ENCODE measurements around the gene ASTN2.
A peak's percentile ranks its signal among the peaks of the same experiment; 100 is the strongest.

Gene ASTN2

GRCh38 chr9:116800074-116800473 is 614.8 kb downstream of the ASTN2 start:
- no peak for DNase-seq (ENCODE audit: low spot score)

- no peak for DNase-seq (ENCODE audit: low spot score)
These were observed 616.3 kb downstream of the ASTN2 start for GRCh38 chr9:116798521-116798920.

DNA sequence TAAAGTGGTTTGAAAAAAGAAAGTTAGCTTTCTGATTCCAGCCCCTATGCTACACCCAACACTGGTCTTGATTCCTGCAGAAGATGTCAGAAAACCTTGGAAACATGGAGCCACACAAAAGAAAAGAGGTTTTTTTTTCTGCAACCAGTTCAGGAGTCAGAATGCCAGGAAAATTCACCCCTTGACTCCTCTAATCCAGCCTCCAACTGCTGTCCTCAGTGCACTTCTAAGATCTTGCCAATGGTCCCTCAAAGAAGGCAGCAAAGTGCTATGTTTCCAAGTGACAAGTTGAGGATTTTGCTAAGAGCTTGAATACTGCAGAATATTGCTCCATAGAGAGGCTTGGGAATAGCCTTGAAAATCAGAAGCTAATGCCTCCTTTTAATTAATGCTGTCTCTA is 617.6 kb downstream of the ASTN2 start:
- DNase-seq (ENCODE audit: low spot score), result no peak

DNA sequence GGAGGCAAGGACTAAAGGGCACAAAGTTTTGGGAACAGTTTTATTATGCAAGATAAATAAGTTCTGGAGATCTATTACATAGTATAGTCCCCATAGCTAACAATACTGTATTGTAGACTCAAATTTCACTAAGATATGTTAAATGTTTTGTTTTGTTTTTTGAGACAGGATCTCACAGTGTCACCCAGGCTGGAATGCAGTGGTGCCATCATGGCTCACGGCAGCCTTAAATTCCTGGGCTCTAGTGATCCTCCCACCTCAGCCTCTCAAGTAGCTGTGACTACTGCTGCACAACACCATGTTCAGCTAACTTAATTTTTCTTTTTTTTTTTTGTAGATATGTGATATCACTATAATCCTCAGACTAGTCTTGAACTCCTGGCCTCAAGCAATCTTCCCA is 618.2 kb downstream of the ASTN2 start:
- no peak for DNase-seq (ENCODE audit: low spot score)

DNA sequence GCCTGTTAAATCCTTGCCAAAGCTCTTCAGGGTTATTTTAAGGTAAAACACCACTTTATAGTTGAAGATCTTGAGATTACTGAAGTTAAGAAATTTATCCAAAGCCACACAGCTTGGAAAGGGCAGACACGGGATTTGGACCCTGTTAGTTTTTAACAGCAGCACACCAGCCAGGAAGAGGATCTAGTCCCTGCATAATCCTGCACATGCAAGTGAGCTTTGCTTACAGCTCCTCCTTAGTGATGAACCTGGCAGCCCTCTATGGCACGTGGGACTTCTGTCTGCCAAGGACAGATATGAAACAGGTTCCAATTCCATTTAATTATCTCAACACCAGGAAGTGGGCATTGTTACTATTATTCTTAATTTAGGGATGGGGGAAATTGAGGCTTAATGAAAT is 619.0 kb downstream of the ASTN2 start:
- no peak for DNase-seq (ENCODE audit: low spot score)

DNA sequence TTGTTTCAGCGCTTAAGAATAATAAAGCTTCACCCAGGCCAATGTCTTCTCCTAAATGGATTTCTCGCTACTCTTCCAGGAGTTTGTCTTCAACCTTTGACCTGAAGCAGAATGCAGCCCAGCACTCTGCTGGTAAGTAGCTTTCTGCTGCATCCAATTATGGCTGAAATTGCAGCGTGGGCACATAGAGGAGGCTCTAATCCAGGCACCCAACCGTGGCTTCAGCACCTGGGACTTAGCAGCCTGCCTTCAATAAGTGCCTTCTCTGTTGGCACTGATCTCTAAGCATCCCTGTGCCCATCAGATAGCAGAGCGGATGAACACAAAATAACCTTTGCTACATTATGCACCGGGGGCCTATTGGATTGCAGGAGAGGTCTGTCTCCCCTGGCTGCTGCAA is 622.6 kb downstream of the ASTN2 start:
- DNase-seq (ENCODE audit: low spot score), result no peak

DNA sequence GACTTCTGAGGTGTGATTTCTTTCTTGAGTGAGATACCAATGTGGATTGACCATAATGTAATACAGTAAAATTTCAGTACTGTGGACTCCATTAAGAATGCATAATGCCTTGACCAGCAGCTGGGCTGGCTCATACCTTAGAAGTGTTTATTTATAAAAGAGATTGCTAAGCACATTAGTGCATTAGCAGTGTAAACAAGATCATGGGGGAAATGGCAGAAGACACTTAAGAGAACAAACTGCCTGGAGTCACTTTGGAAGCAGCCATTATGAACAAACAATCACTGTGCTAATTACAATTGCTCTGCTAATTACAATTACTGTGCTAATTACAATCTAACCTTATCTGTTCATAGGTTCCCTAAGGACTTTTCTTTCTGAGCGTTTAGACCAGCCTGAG is 623.5 kb downstream of the ASTN2 start:
- DNase-seq (ENCODE audit: low spot score), result no peak

- no peak for DNase-seq (ENCODE audit: low spot score)
These were observed 625.8 kb downstream of the ASTN2 start for GRCh38 chr9:116789081-116789480.

GRCh38 chr9:116786737-116787136 is 628.1 kb downstream of the ASTN2 start:
- no peak for DNase-seq (ENCODE audit: low spot score)

DNA sequence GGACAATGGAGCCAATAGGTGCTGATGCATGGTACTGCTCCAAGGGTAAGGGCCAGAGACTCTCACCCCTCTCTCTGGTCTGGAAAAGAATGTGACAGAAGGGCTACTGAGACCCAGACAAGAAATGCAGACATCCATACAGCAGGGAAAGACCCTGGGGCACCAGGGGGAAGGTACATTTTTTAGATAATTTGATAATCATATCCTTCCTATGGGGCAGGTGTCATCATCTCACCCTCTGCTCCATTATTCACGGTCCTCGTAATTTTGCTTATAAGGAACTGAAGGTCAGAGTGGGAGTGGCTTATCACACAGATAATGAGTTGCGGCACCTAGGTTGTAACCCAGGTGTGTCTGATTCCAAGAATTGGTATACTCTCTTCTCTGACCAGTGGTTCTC is 637.7 kb downstream of the ASTN2 start:
- no peak for DNase-seq (ENCODE audit: low spot score)

GRCh38 chr9:116774421-116775180 is 640.3 kb downstream of the ASTN2 start:
- no peak for DNase-seq (ENCODE audit: low spot score)

DNA sequence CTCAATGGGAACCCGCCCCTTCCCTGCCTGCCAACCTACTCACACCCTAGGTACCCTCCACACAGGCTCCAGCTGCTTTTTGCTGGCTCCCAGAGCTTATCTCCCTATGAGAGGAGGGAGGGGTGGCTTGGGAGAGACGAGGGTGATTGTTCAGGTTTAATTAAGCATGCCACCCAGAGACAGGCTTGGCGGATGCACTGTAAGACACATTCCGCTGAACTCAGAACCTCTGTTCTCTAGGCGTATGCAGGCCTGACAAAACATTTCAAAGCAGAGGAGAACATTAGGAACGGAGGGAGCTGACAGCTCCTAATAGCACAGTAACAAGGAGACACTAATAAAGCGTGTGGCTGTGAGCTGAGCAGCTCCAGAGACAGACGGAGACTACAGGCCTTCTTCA is 647.6 kb downstream of the ASTN2 start:
- DNase-seq (ENCODE audit: low spot score), result no peak

- no peak for DNase-seq (ENCODE audit: low spot score)
These were observed 649.8 kb downstream of the ASTN2 start for GRCh38 chr9:116765011-116765410.

GRCh38 chr9:116763770-116764169 is 651.1 kb downstream of the ASTN2 start:
- DNase-seq (ENCODE audit: low spot score), result no peak

- no peak for DNase-seq (ENCODE audit: low spot score)
These were observed 654.2 kb downstream of the ASTN2 start for GRCh38 chr9:116760636-116761035.

GRCh38 chr9:116757030-116757429 is 657.8 kb downstream of the ASTN2 start:
- DNase-seq (ENCODE audit: low spot score), result peak; percentile 8

DNA sequence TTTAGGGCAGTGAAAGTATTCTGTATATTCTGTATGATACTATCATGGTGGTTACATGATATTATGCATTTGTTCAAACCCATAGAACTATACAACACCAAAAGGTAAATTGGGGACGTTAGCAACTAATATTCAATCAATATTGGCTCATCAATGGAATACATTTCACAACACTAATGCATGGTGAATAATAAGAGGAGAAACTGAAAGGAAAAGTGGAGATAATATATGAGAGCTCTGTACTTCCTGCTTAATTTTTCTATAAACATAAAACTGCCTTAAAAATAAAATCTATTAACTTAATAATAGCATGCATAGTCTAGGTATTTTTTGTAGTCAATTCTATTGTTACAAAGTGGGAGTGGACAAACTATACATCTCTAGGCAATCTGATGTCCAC is 661.5 kb downstream of the ASTN2 start:
- DNase-seq (ENCODE audit: low spot score), result no peak

DNA sequence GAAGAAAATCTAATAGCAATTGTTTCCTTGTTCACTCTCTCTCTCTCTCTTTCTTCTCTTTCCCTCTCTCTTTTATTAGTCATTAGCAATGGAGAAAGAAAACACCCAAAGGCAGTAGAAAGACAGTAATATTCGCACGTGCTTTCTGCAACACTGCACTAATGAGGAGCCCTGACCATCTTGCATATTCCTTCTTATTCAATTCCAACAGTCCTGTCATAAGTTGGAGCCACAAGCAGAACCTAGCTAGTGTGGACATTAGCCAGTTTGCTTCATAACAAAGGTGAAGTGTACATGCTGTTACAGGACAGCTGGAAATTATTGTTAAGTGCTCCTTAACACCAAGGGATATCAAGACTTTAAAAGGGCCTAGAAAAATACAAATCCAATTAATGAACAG is 664.3 kb downstream of the ASTN2 start:
- DNase-seq (ENCODE audit: low spot score), result no peak

GRCh38 chr9:116749772-116750171 is 665.1 kb downstream of the ASTN2 start:
- no peak for DNase-seq (ENCODE audit: low spot score)

DNA sequence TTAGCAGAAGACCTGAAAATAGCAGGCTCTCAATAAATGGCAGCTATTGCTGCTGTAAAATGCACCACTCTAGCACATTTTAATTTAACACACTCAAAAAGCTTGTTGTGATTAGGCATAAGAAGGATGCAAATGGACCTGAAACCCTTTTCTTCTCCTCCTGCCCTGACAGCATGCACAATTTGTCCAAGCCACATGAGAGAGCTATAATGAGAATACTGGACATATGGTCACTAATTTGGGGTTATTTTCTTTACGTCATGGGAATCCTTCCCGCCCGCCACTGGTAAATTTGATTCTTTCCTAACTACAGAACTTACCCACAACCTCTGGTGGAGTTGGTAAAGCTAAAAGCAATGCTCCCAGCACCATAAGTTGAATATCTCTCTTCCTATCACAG is 665.7 kb downstream of the ASTN2 start:
- no peak for DNase-seq (ENCODE audit: low spot score)

GRCh38 chr9:116741742-116742141 is 673.1 kb downstream of the ASTN2 start:
- no peak for DNase-seq (ENCODE audit: low spot score)

GRCh38 chr9:116741086-116741740 is 673.6 kb downstream of the ASTN2 start:
- DNase-seq (ENCODE audit: low spot score), result no peak

DNA sequence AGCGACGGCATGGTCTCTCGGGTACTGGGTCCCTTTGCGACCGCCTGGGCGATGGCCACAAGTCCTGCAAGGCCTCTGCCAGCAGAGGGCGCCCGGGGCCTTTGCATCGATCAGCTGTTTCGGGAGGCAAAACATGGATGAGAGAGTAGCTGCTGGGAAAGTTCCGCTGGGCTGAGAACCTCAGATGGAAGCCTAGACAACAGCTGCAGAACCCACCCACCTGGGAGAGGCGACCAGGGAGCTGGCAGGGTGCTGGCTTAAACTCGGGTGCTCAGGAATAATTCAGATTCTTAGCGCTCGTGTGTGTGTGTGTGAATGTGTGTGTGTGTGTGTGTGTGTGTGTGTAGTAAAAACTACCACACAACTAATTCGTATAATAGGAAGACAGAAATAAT is 677.7 kb downstream of the ASTN2 start:
- DNase-seq (ENCODE audit: low spot score), result peak; percentile 84
